Measurements from ENCODE around the gene ZNF557. TPM values are rescaled to one million over a fixed set of nuclear protein-coding genes. Genes with fewer than 3 reads are reported as not detected.

The ZNF557 gene
- total RNA-seq, 4 donors from 2014 or later: 2.0 to 12.5 (median 6.4) TPM

DNA sequence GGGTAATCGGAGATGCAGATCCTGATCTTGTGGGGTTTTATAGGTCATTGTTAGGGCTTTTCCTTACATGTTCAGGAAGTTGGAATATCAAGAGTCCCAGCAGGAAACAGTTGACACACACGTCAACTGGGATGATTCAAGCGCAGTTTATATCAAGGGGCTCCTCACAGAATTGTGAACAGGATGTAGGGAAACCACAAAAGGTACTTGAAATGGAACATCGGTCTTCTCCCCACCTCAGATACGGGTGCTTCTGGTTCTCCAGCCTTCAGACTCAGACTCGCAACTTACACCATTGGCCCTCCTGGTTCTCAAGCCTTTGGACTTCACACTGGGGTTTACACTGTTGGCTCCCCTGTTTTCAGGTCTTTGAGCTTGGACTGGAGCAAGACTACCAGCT lies 19.5 kb downstream of the ZNF557 start:
- no peaks in the 10 kb centered on the region for H3K27me3 ChIP-seq
- no peak for DNase-seq
- peaks cover 65 to 69% of the 10 kb centered on the region in 2 donors for H3K9me3 ChIP-seq
- 80 to 91% methylated on average over 2 to 6 of the region's 6 CpGs for WGBS, 2 donors (ENCODE audit: low coverage in 1 of 2)
- in situ Hi-C loops (cut with MboI; ENCODE audit: low pct_ligation_motif_present in 1 of 4, low pct_unique_long_range_greater_than_20kb in 1 of 4, low sequenced_read_pairs in 3 of 4): no loop called here
- no peak overlapping the region for H3K4me3 ChIP-seq
- no peak for TF ChIP-seq POLR2AphosphoS5 (IDR thresholded peaks at IDR 0.05)
- no peak for TF ChIP-seq EP300 (IDR thresholded peaks at IDR 0.05; ENCODE audit: low read depth)
- TF ChIP-seq, protein P1, sequence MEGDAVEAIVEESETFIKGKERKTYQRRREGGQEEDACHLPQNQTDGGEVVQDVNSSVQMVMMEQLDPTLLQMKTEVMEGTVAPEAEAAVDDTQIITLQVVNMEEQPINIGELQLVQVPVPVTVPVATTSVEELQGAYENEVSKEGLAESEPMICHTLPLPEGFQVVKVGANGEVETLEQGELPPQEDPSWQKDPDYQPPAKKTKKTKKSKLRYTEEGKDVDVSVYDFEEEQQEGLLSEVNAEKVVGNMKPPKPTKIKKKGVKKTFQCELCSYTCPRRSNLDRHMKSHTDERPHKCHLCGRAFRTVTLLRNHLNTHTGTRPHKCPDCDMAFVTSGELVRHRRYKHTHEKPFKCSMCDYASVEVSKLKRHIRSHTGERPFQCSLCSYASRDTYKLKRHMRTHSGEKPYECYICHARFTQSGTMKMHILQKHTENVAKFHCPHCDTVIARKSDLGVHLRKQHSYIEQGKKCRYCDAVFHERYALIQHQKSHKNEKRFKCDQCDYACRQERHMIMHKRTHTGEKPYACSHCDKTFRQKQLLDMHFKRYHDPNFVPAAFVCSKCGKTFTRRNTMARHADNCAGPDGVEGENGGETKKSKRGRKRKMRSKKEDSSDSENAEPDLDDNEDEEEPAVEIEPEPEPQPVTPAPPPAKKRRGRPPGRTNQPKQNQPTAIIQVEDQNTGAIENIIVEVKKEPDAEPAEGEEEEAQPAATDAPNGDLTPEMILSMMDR (IDR thresholded peaks at IDR 0.05): no peak
- TF ChIP-seq POLR2A (IDR thresholded peaks at IDR 0.05): no peak
- intact Hi-C loops (cut with DNase I; ENCODE audit: low total_unique reads): no loop called here
- peaks cover 0 to 10% (median 4%) of the 10 kb centered on the region in 4 donors for H3K36me3 ChIP-seq
- no peak overlapping the region for H3K27ac ChIP-seq
- H3K4me1 ChIP-seq: no peaks in the 10 kb centered on the region

DNA sequence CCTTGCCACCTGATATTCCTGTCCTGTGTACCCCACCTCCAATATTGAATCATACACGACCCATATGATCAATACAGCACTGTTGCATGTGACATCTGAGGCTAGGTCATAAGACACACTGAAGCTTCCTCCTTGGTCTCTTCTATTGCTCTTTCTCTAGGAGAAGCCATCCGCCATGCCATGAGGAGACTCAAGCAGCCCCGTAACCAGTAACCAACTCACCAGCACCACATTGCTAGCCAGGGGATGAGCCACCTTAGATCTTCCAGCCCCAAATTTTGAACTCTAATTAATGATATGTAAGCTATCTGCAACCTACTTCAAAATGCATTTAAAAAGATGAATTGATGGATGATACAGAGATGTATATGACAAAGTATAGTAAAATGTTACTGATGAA lies 28.6 kb downstream of the ZNF557 start:
- in situ Hi-C loops (cut with MboI; ENCODE audit: low pct_ligation_motif_present in 1 of 4, low pct_unique_long_range_greater_than_20kb in 1 of 4, low sequenced_read_pairs in 3 of 4): no loop called here
- H3K36me3 ChIP-seq: no peaks in the 10 kb centered on the region
- intact Hi-C loops (cut with DNase I; ENCODE audit: low total_unique reads): loop anchor here (10.0 kb wide), 1 partner anchor 587 kb away; the partner anchor contains the start of gene TRAPPC5
- peaks cover 5% of the 10 kb centered on the region for H3K27me3 ChIP-seq
- H3K4me1 ChIP-seq: peaks cover 0 to 23% (median 7%) of the 10 kb centered on the region in 4 donors
- no peak overlapping the region for H3K4me3 ChIP-seq
- 97 to 100% methylated on average over 3 of the region's 3 CpGs for WGBS, 2 donors (ENCODE audit: low coverage in 1 of 2)
- no peak for DNase-seq
- H3K9me3 ChIP-seq: peaks cover 12 to 26% of the 10 kb centered on the region in 2 donors
- H3K27ac ChIP-seq: peak overlapping the region; percentile 90 to 97 (median 95)
- TF ChIP-seq POLR2AphosphoS5 (IDR thresholded peaks at IDR 0.05) (no peak), EP300 (IDR thresholded peaks at IDR 0.05; ENCODE audit: low read depth) (no peak), POLR2A (IDR thresholded peaks at IDR 0.05) (no peak)
- TF ChIP-seq, protein P1 (IDR thresholded peaks at IDR 0.05): no peak

DNA sequence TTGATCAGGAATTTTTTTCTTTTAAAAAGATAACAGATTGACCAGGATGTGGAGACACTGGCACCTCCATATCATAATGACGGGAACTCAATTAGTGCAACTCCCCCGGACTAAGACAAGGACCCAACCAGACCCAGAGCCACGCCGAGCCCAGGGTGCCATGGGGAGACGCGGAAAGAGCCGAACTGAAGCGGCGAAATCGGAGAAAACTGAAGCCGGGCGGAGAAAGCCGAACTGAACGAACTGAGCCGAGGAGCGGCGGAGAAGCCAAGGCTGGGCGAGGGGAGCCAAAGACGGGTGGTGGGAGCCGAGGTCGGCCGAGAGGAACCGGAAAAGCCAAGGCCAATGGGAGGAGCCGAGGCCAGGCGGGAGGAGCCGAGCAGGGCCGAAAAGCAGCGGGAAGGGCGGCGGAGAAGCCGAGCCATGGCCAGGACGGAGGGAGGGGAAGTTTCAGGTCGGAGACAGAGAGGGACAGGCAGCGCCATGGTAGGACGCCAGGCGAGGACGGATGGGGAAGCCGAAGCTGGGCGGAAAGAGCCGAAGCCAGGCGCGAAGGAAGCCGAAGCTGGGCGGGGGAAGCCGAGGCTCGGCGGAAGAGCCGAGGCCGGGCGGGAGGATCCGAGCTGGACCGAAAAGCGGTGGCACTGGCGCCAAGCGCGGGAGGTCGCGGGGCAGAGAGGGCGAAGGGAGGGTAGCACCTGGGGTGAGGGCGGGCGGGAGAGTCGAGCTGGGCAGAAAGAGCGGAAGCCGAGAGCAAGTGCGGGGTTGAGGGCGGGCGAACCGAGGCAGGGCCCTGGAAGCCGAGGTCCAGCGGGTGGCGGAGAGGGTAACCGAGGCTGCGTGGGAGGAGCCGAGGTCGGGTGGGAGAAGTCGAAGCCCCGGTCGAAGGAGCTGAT lies 29.4 kb downstream of the ZNF557 start:
- Histone ChIP-seq H3K4me1 (peaks cover 0 to 23% (median 7%) of the 10 kb centered on the region in 4 donors), H3K36me3 (no peaks in the 10 kb centered on the region), H3K4me3 (peak overlapping the region; percentile 54 to 77 (median 70)), H3K27ac (peak overlapping the region; percentile 90 to 97 (median 95)), H3K9me3 (peaks cover 9 to 20% of the 10 kb centered on the region in 2 donors), H3K27me3 (peaks cover 5% of the 10 kb centered on the region)
- in situ Hi-C loops (cut with MboI; ENCODE audit: low pct_ligation_motif_present in 1 of 4, low pct_unique_long_range_greater_than_20kb in 1 of 4, low sequenced_read_pairs in 3 of 4): no loop called here
- TF ChIP-seq EP300 (IDR thresholded peaks at IDR 0.05; ENCODE audit: low read depth) (no peak), POLR2AphosphoS5 (IDR thresholded peaks at IDR 0.05) (peak in 2 of 3 donors; percentile 47 to 73), POLR2A (IDR thresholded peaks at IDR 0.05) (peak; percentile 57)
- TF ChIP-seq, protein P1 (IDR thresholded peaks at IDR 0.05): peak in 2 of 5 experiments; percentile 9 to 30
- peak; percentile 94 for DNase-seq
- WGBS, 2 donors (ENCODE audit: low coverage in 1 of 2): 0 to 1% methylated on average over 15 to 61 of the region's 78 CpGs
- intact Hi-C loops (cut with DNase I; ENCODE audit: low total_unique reads): loop anchor here (10.0 kb wide), 1 partner anchor 586 kb away; the partner anchor contains the start of gene TRAPPC5

DNA sequence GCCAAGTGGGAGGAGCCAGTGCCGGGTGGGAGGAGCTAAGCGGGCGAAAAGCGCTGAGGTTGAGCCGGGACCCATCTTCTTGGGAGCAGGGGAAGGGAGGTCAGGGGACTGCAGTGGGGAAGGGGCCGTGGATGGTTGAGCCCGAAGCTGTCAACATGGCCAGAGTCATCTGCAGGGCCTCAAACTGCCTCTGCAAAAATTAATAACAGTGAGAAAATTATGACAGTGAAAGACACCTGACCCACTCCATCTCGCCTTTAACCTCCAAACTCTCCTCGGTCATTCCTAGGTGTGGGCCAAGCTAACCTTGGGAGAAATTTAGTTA lies 30.1 kb downstream of the ZNF557 start:
- WGBS, 2 donors (ENCODE audit: low coverage in 1 of 2): 23 to 54% methylated on average over 2 to 4 of the region's 9 CpGs
- H3K27me3 ChIP-seq: peaks cover 5% of the 10 kb centered on the region
- no peak for DNase-seq
- H3K36me3 ChIP-seq: no peaks in the 10 kb centered on the region
- peaks cover 5 to 16% of the 10 kb centered on the region in 2 donors for H3K9me3 ChIP-seq
- TF ChIP-seq, protein P1 (IDR thresholded peaks at IDR 0.05): no peak
- no peak for TF ChIP-seq POLR2AphosphoS5 (IDR thresholded peaks at IDR 0.05)
- no peak for TF ChIP-seq EP300 (IDR thresholded peaks at IDR 0.05; ENCODE audit: low read depth)
- TF ChIP-seq POLR2A (IDR thresholded peaks at IDR 0.05): no peak
- H3K27ac ChIP-seq: peak overlapping the region; percentile 90 to 97 (median 95)
- H3K4me3 ChIP-seq: peak overlapping the region; percentile 54 to 77 (median 70)
- in situ Hi-C loops (cut with MboI; ENCODE audit: low pct_ligation_motif_present in 1 of 4, low pct_unique_long_range_greater_than_20kb in 1 of 4, low sequenced_read_pairs in 3 of 4): no loop called here
- peaks cover 0 to 23% (median 7%) of the 10 kb centered on the region in 4 donors for H3K4me1 ChIP-seq
- intact Hi-C loops (cut with DNase I; ENCODE audit: low total_unique reads): loop anchor here (10.0 kb wide), 1 partner anchor 585 kb away; the partner anchor contains the start of gene TRAPPC5
